CD14-positive monocyte (primary cell): Measurements from ENCODE around the gene ABCC3. TPM values are rescaled to one million over a fixed set of nuclear protein-coding genes. Genes with fewer than 3 reads are reported as not detected.

Source experiments
- DNase-seq, 3 donors: peaks; one replicate each; pipeline ENCODE4 v3.0.0-alpha.2; 2011 to 2022
- H2AFZ ChIP-seq: 2 replicates; pipeline ENCODE4 v1.6.0; 2012; ENCODE audit warnings: mild to moderate bottlenecking, low read depth, low read length, inconsistent platforms; ENCODE audit not compliant: insufficient read depth, poor library complexity, severe bottlenecking
- H3K27ac ChIP-seq, 2 donors: 1 replicate in 1 of 2; 2 replicates in 1 of 2; pipeline ENCODE4 v1.5.1; 2012 to 2013; ENCODE audit warnings: low read length in 2 of 2, control low read depth in 1 of 2, inconsistent platforms in 1 of 2, low read depth in 1 of 2, mild to moderate bottlenecking in 1 of 2
- H3K27me3 ChIP-seq, 2 donors: one replicate each; pipeline versions ENCODE4 v1.6.0 to v1.6.1; 2011 to 2013; ENCODE audit warnings: low read length in 2 of 2; ENCODE audit not compliant: control insufficient read depth in 2 of 2, insufficient read depth in 2 of 2
- H3K36me3 ChIP-seq, 2 donors: replicated peaks in 1 of 2; 1 replicate in 1 of 2; 2 replicates in 1 of 2; pipeline versions ENCODE4 v1.5.1 to v1.6.1; 2012 to 2013; ENCODE audit warnings: low read length in 2 of 2, control low read depth in 1 of 2, inconsistent platforms in 1 of 2, mild to moderate bottlenecking in 1 of 2; ENCODE audit not compliant: insufficient read depth in 2 of 2, control insufficient read depth in 1 of 2
- H3K4me1 ChIP-seq, 2 donors: 1 replicate in 1 of 2; 2 replicates in 1 of 2; pipeline versions ENCODE4 v1.5.1 to v1.6.1; 2012 to 2013; ENCODE audit warnings: low read length in 2 of 2, control low read depth in 1 of 2, inconsistent platforms in 1 of 2, mild to moderate bottlenecking in 1 of 2, moderate library complexity in 1 of 2; ENCODE audit not compliant: insufficient read depth in 2 of 2, control insufficient read depth in 1 of 2
- H3K4me2 ChIP-seq: replicated peaks from 2 replicates; pipeline ENCODE3; 2012; ENCODE audit warnings: low read length, moderate library complexity, mild to moderate bottlenecking; ENCODE audit not compliant: poor library complexity, severe bottlenecking; ENCODE audit errors: extremely low read depth
- H3K4me3 ChIP-seq, 3 experiments: fragments of 200-600 bp in 1 of 3; sonication (generic) in 1 of 3; replicated peaks in 1 of 3; 1 replicate in 2 of 3; 2 replicates in 1 of 3; pipeline ENCODE4 v1.5.1; 2011 to 2013; ENCODE audit warnings: low read length in 3 of 3, mild to moderate bottlenecking in 3 of 3, control low read depth in 2 of 3, low read depth in 2 of 3, inconsistent platforms in 1 of 3, moderate library complexity in 1 of 3
- H3K79me2 ChIP-seq: 2 replicates; pipeline ENCODE4 v1.6.0; 2012; ENCODE audit warnings: mild to moderate bottlenecking, control low read depth, inconsistent platforms, low read length, moderate library complexity; ENCODE audit not compliant: insufficient read depth
- H3K9ac ChIP-seq: 2 replicates; pipeline ENCODE4 v1.6.0; 2017; ENCODE audit warnings: low read length, mild to moderate bottlenecking; ENCODE audit not compliant: insufficient read depth, poor library complexity, severe bottlenecking
- H3K9me3 ChIP-seq, 2 donors: replicated peaks in 1 of 2; 1 replicate in 1 of 2; 2 replicates in 1 of 2; pipeline versions ENCODE4 v1.5.1 to v1.6.1; 2012 to 2013; ENCODE audit warnings: low read length in 2 of 2, control low read depth in 1 of 2; ENCODE audit not compliant: control insufficient read depth in 1 of 2, insufficient read depth in 1 of 2
- H4K20me1 ChIP-seq: 2 replicates; pipeline ENCODE4 v1.6.0; 2012; ENCODE audit warnings: mild to moderate bottlenecking, low read length, control low read depth, moderate library complexity; ENCODE audit not compliant: insufficient read depth
- H3K27ac Mint-ChIP-seq, 7 donors: one replicate each; pipeline ENCODE4 v1.8.0; 2020; ENCODE audit warnings: mild to moderate bottlenecking in 7 of 7, mixed read lengths in 7 of 7, moderate library complexity in 6 of 7, inconsistent platforms in 2 of 7
- H3K27me3 Mint-ChIP-seq, 3 donors: one replicate each; pipeline ENCODE4 v1.8.0; 2021 to 2022; ENCODE audit warnings: low read depth in 3 of 3, mild to moderate bottlenecking in 3 of 3, mixed read lengths in 3 of 3, moderate library complexity in 3 of 3, inconsistent platforms in 1 of 3
- H3K36me3 Mint-ChIP-seq, 2 donors: one replicate each; pipeline ENCODE4 v1.8.0; 2020; ENCODE audit warnings: mixed read lengths in 2 of 2, inconsistent platforms in 1 of 2, mild to moderate bottlenecking in 1 of 2
- H3K4me1 Mint-ChIP-seq: one replicate; pipeline ENCODE4 v1.8.0; 2020; ENCODE audit warnings: mild to moderate bottlenecking, mixed read lengths
- H3K4me3 Mint-ChIP-seq, 2 donors: one replicate each; pipeline ENCODE4 v1.8.0; 2020; ENCODE audit warnings: mild to moderate bottlenecking in 2 of 2, mixed read lengths in 2 of 2, moderate library complexity in 1 of 2
- H3K9me3 Mint-ChIP-seq, 7 donors: one replicate each; pipeline ENCODE4 v1.8.0; 2020 to 2022; ENCODE audit warnings: mixed read lengths in 7 of 7, mild to moderate bottlenecking in 6 of 7, moderate library complexity in 6 of 7, inconsistent platforms in 2 of 7
- WGBS: methylation state at CpG from one replicate; pipeline ENCODE4 v1.1.5; 2013; ENCODE audit warnings: missing lambda C conversion rate; ENCODE audit not compliant: insufficient coverage; 5-methylcytosine and 5-hydroxymethylcytosine counted together
- intact Hi-C, 2 donors: fragments of 100-400 bp; cut with micrococcal nuclease; formaldehyde crosslinking; loops; one replicate each; pipeline versions ENCODE4 v1.15.0 to v1.15.1; 2023
- polyA plus RNA-seq, 3 donors: library from polyadenylated mRNA; depleted of rRNA in 1 of 3; unstranded in 2 of 3; stranded (reverse) in 1 of 3; fragments of 300-500 nt in 2 of 3; fragments of >200 nt in 1 of 3; fragmentation: Illumina TruSeq in 2 of 3; gene quantifications; 1 replicate in 2 of 3; 2 replicates in 1 of 3; pipeline ENCODE4 v1.2.3, GENCODE V29; 2012 to 2021
- TF ChIP-seq, protein P1 (sequence below): fragments of 200-600 bp; IDR thresholded peaks from one replicate; pipeline ENCODE4 v1.8.0; 2022; ENCODE audit warnings: antibody characterized with exemption, mild to moderate bottlenecking

ABCC3 gene
- polyA plus RNA-seq, 3 donors, result 2.7 to 74.5 (median 11.4) TPM

DNA sequence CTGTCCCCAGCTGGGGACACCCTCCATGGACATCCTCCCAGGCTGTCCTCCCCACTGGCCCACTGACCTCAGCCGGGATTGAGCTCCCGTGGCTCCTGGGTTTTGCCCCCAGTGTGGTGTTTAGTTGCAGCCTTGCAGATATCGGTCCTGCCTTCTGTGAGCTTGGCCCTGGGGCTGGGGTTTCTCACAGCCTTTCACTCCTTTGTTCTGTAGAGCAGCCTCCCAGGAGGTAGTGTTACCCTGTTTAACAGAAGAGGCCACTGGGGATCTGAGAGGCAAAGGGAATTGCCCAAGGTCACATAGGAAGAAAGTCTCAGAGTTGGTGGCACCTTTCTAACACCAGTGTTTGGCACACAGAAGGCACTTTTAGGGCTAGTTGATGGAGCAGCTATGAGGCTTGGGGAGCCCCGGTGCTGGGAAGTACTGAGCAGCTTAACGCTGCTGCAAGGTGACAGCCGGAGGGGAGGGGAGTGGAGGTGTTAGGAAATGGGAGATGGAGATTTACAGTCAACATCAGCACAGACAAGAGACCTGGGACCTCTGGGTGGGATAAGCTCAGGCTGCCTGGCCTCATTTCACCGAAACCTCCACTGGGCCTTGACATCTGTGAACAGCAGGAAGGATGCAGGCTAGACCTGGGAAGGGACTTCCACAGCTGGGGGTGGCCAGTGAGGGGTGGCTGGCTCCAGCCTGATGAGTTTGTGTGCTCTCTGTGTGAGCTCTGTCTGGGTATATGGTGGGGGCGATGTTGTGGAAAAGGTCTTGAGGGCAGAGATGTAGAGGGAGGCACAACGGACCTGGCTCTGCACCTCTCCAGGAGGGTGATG is 48.0 kb upstream of the ABCC3 start:
- Mint-ChIP-seq H3K4me3 (no peak overlapping the region), H3K9me3 (peaks cover 0 to 1% (median 0%) of the 10 kb centered on the region in 7 donors), H3K36me3 (no peaks in the 10 kb centered on the region), H3K27ac (peak overlapping the region in 1 of 7 donors; percentile 24), H3K4me1 (no peaks in the 10 kb centered on the region), H3K27me3 (peaks cover 17 to 23% (median 18%) of the 10 kb centered on the region in 3 donors)
- Histone ChIP-seq H3K4me1 (no peaks in the 10 kb centered on the region), H3K4me3 (no peak overlapping the region), H3K79me2 (no peaks in the 10 kb centered on the region), H2AFZ (no peak overlapping the region), H3K9ac (no peak overlapping the region), H3K4me2 (no peak overlapping the region), H3K9me3 (no peaks in the 10 kb centered on the region), H3K36me3 (no peaks in the 10 kb centered on the region), H3K27me3 (no peaks in the 10 kb centered on the region), H3K27ac (no peak overlapping the region), H4K20me1 (no peaks in the 10 kb centered on the region)
- no peak for DNase-seq
- 99% methylated on average over 7 of the region's 9 CpGs for WGBS
- TF ChIP-seq, protein P1, sequence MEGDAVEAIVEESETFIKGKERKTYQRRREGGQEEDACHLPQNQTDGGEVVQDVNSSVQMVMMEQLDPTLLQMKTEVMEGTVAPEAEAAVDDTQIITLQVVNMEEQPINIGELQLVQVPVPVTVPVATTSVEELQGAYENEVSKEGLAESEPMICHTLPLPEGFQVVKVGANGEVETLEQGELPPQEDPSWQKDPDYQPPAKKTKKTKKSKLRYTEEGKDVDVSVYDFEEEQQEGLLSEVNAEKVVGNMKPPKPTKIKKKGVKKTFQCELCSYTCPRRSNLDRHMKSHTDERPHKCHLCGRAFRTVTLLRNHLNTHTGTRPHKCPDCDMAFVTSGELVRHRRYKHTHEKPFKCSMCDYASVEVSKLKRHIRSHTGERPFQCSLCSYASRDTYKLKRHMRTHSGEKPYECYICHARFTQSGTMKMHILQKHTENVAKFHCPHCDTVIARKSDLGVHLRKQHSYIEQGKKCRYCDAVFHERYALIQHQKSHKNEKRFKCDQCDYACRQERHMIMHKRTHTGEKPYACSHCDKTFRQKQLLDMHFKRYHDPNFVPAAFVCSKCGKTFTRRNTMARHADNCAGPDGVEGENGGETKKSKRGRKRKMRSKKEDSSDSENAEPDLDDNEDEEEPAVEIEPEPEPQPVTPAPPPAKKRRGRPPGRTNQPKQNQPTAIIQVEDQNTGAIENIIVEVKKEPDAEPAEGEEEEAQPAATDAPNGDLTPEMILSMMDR, result no peak
- intact Hi-C loops, result no loop called here

DNA sequence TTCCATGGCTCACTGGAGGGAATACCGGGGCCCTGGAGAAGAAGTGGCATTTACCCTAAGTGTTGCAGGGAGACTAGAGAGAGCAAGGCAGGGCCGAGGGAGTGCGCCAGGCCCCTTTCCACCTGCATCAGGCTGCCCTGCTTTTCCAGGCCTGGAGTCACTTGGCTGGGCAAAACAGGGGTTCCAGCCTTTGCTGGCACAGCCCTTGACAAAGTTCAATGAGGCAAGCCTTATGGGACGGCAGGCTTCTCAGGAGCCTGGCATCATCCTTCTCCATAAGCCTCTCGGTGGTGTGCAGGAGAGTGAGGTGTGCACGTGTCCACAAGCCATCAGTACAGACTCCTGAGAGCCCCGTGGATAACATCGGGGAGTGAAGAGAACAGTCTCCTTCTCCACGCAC is 47.1 kb upstream of the ABCC3 start:
- no peak for DNase-seq
- H3K4me3 Mint-ChIP-seq, result no peak overlapping the region
- TF ChIP-seq, protein P1, result no peak
- no peaks in the 10 kb centered on the region for H3K36me3 ChIP-seq
- H3K79me2 ChIP-seq, result no peaks in the 10 kb centered on the region
- no peak overlapping the region for H3K27ac Mint-ChIP-seq
- no peaks in the 10 kb centered on the region for H3K27me3 ChIP-seq
- no peaks in the 10 kb centered on the region for H3K9me3 ChIP-seq
- peaks cover 15 to 17% (median 16%) of the 10 kb centered on the region in 3 donors for H3K27me3 Mint-ChIP-seq
- H4K20me1 ChIP-seq, result no peaks in the 10 kb centered on the region
- H3K4me3 ChIP-seq, result no peak overlapping the region
- H3K36me3 Mint-ChIP-seq, result no peaks in the 10 kb centered on the region
- H2AFZ ChIP-seq, result no peak overlapping the region
- H3K4me2 ChIP-seq, result no peak overlapping the region
- H3K27ac ChIP-seq, result no peak overlapping the region
- H3K9me3 Mint-ChIP-seq, result peaks cover 0 to 1% (median 0%) of the 10 kb centered on the region in 7 donors
- H3K4me1 ChIP-seq, result no peaks in the 10 kb centered on the region
- intact Hi-C loops, result no loop called here
- no peak overlapping the region for H3K9ac ChIP-seq
- no peaks in the 10 kb centered on the region for H3K4me1 Mint-ChIP-seq
- WGBS, result 89% methylated on average over 7 of the region's 9 CpGs
